HepG2 (cell line): Measurements from ENCODE around the gene SCUBE2. TPM values are rescaled to one million over a fixed set of nuclear protein-coding genes. Genes with fewer than 3 reads are reported as not detected.

ENCODE experiments used
- ATAC-seq: fragments of 200-7000 bp; cut with Tn5 transposase; 3 replicates; pipeline ENCODE4 v1.9.1; 2020; ENCODE audit warnings: mild to moderate bottlenecking, moderate library complexity
- BruUV-seq: library from RNA; stranded (reverse); fragments of 400-500 nt; replicated peaks from 2 replicates; lab custom pipeline; 2021; lab: Mats Ljungman, UMichigan
- CTCF ChIA-PET: fragments of 300-600 bp; formaldehyde crosslinking; extraction: SDS; loops from one replicate; lab custom pipeline; 2021; ENCODE audit warnings: low total read pairs, inconsistent platforms, low intra/inter-chr PET ratio; lab: Yijun Ruan, JAX
- POLR2A ChIA-PET: fragments of 350-600 bp; sonication (Branson Sonifier 250); formaldehyde crosslinking; loops from one replicate; lab custom pipeline; 2020; ENCODE audit warnings: antibody characterized with exemption, inconsistent platforms; lab: Yijun Ruan, JAX
- DNase-seq: peaks from one replicate; pipeline ENCODE4 v3.0.0-alpha.2; 2015; ENCODE audit warnings: low spot score
- FAIRE-seq: peaks from 3 replicates; lab custom pipeline; 2011; peaks lifted over from hg19 to GRCh38; lab: Jason Lieb, UNC
- H2AFZ ChIP-seq: one replicate; pipeline ENCODE4 v1.6.1; 2011; ENCODE audit warnings: low read length, inconsistent platforms
- H3K27ac ChIP-seq: fragments of 300-600 bp; 3 replicates; pipeline ENCODE4 v1.8.0; 2011; ENCODE audit warnings: mixed run types, mild to moderate bottlenecking, mixed read lengths, low read length, inconsistent platforms; ENCODE audit not compliant: insufficient read depth; ENCODE audit errors: extremely low read length
- H3K27me3 ChIP-seq, 2 experiments: fragments of 200-600 bp in 1 of 2; 2 replicates in 1 of 2; 3 replicates in 1 of 2; pipeline versions ENCODE4 v1.6.0 to v1.8.0; 2011; ENCODE audit warnings: low read length in 2 of 2, mild to moderate bottlenecking in 2 of 2, moderate library complexity in 2 of 2, inconsistent platforms in 1 of 2; ENCODE audit not compliant: insufficient read depth in 2 of 2, control insufficient read depth in 1 of 2
- H3K36me3 ChIP-seq, 2 experiments: fragments of 200-600 bp in 1 of 2; replicated peaks in 1 of 2; 2 replicates in 1 of 2; 3 replicates in 1 of 2; pipeline versions ENCODE4 v1.5.1 to v1.8.0; 2011; ENCODE audit warnings: low read length in 2 of 2, inconsistent platforms in 1 of 2; ENCODE audit not compliant: insufficient read depth in 2 of 2, control insufficient read depth in 1 of 2
- H3K4me1 ChIP-seq: 2 replicates; pipeline ENCODE4 v1.5.1; 2012; ENCODE audit warnings: low read length, inconsistent platforms; ENCODE audit not compliant: insufficient read depth
- H3K4me2 ChIP-seq: 2 replicates; pipeline ENCODE4 v1.6.0; 2011; ENCODE audit warnings: low read depth, low read length, inconsistent platforms
- H3K4me3 ChIP-seq, 3 experiments: fragments of 200-600 bp in 1 of 3; sonication (generic), shearing (Covaris generic) in 1 of 3; replicated peaks in 1 of 3; 2 replicates each; pipeline ENCODE4 v1.5.1; 2011 to 2016; ENCODE audit warnings: low read length in 3 of 3, inconsistent platforms in 2 of 3, low read depth in 2 of 3, mild to moderate bottlenecking in 2 of 3, control low read depth in 1 of 3, mixed read lengths in 1 of 3; ENCODE audit not compliant: insufficient read depth in 1 of 3
- H3K79me2 ChIP-seq: one replicate; pipeline ENCODE4 v1.6.1; 2011; ENCODE audit warnings: low read length, inconsistent platforms; ENCODE audit not compliant: insufficient read depth
- H3K9ac ChIP-seq: 2 replicates; pipeline ENCODE4 v1.6.0; 2011; ENCODE audit warnings: mild to moderate bottlenecking, low read depth, low read length, inconsistent platforms; ENCODE audit not compliant: insufficient read depth
- H3K9me3 ChIP-seq: 2 replicates; pipeline ENCODE4 v1.5.1; 2012; ENCODE audit warnings: mild to moderate bottlenecking, low read length
- H4K20me1 ChIP-seq: 2 replicates; pipeline ENCODE4 v1.6.0; 2011; ENCODE audit warnings: inconsistent platforms, mild to moderate bottlenecking, low read length, moderate library complexity; ENCODE audit not compliant: insufficient read depth
- CCDC6 ChIP-seq: sonication (generic); formaldehyde crosslinking; IDR thresholded peaks from 2 replicates; pipeline ENCODE4 v1.8.1; 2022; ENCODE audit warnings: mild to moderate bottlenecking, missing genetic modification reagents, moderate library complexity
- IRX3 ChIP-seq: sonication (generic); formaldehyde crosslinking; IDR thresholded peaks from 2 replicates; pipeline ENCODE4 v1.8.1; 2023; ENCODE audit warnings: mild to moderate bottlenecking, low read depth, missing genetic modification reagents, borderline replicate concordance
- MIER3 ChIP-seq: IDR thresholded peaks from 2 replicates; pipeline ENCODE4 v1.6.1; 2016; ENCODE audit warnings: missing compliant biosample characterization, borderline replicate concordance
- MYNN ChIP-seq: sonication (generic); formaldehyde crosslinking; IDR thresholded peaks from 2 replicates; pipeline ENCODE4 v1.4.0; 2020; ENCODE audit warnings: mild to moderate bottlenecking, low read depth, missing genetic modification reagents
- PAF1 ChIP-seq: IDR thresholded peaks from 2 replicates; pipeline ENCODE4 v1.6.1; 2016; ENCODE audit warnings: missing genetic modification reagents, missing compliant biosample characterization
- PCBP1 ChIP-seq: fragments of 200-400 bp; formaldehyde crosslinking; IDR thresholded peaks from 2 replicates; pipeline ENCODE4 v1.6.1; 2017; ENCODE audit warnings: mild to moderate bottlenecking, low read depth, low read length, borderline replicate concordance
- POLR2G ChIP-seq: fragments of 200-400 bp; formaldehyde crosslinking; IDR thresholded peaks from 2 replicates; pipeline ENCODE4 v1.6.1; 2018; ENCODE audit warnings: mild to moderate bottlenecking, low read depth, low read length, moderate library complexity
- PTBP1 ChIP-seq: fragments of 200-400 bp; formaldehyde crosslinking; IDR thresholded peaks from 2 replicates; pipeline ENCODE4 v1.6.1; 2018; ENCODE audit warnings: low read length, low read depth; ENCODE audit not compliant: poor library complexity, severe bottlenecking
- RFXAP ChIP-seq: sonication (generic); formaldehyde crosslinking; IDR thresholded peaks from 2 replicates; pipeline ENCODE4 v1.4.0; 2020; ENCODE audit warnings: missing genetic modification reagents, borderline replicate concordance
- SIX4 ChIP-seq: sonication (generic); formaldehyde crosslinking; IDR thresholded peaks from 2 replicates; pipeline ENCODE4 v1.4.0; 2020; ENCODE audit warnings: missing genetic modification reagents
- SMAD3 ChIP-seq: sonication (generic); formaldehyde crosslinking; IDR thresholded peaks from 2 replicates; pipeline ENCODE4 v1.4.0; 2020; ENCODE audit warnings: missing genetic modification reagents
- STAG1 ChIP-seq: sonication (generic); formaldehyde crosslinking; IDR thresholded peaks from 2 replicates; pipeline ENCODE4 v1.4.0; 2020; ENCODE audit warnings: missing genetic modification reagents
- THRA ChIP-seq: sonication (generic); formaldehyde crosslinking; IDR thresholded peaks from 2 replicates; pipeline ENCODE4 v1.4.0; 2020; ENCODE audit warnings: missing genetic modification reagents, borderline replicate concordance
- ZMYM4 ChIP-seq: sonication (generic); formaldehyde crosslinking; IDR thresholded peaks from 2 replicates; pipeline ENCODE4 v1.8.1; 2023; ENCODE audit warnings: mild to moderate bottlenecking, missing genetic modification reagents
- ZNF281 ChIP-seq: sonication (generic); formaldehyde crosslinking; IDR thresholded peaks from 2 replicates; pipeline ENCODE4 v1.4.0; 2020; ENCODE audit warnings: missing genetic modification reagents, borderline replicate concordance
- ZNF350 ChIP-seq: sonication (generic); formaldehyde crosslinking; IDR thresholded peaks from 2 replicates; pipeline ENCODE4 v1.4.0; 2020; ENCODE audit warnings: mild to moderate bottlenecking, low read depth, missing genetic modification reagents, borderline replicate concordance
- ZSCAN9 ChIP-seq: IDR thresholded peaks from 2 replicates; pipeline ENCODE4 v1.6.1; 2016; ENCODE audit warnings: borderline replicate concordance
- WGBS: methylation state at CpG from one replicate; pipeline ENCODE4 v1.1.6; 2017; ENCODE audit warnings: low lambda C conversion rate; 5-methylcytosine and 5-hydroxymethylcytosine counted together
- in situ Hi-C: cut with HindIII; loops from 2 replicates; pipeline ENCODE4 v1.10.0; 2017; ENCODE audit warnings: low pct_unique_long_range_greater_than_20kb; ENCODE audit not compliant: extremely low pct_ligation_motif_present
- intact Hi-C: fragments of 100-400 bp; cut with micrococcal nuclease; formaldehyde crosslinking; loops from one replicate; pipeline ENCODE4 v1.10.0; 2022; ENCODE audit not compliant: unreplicated experiment
- polyA plus RNA-seq, 8 experiments: library from polyadenylated mRNA; depleted of rRNA in 3 of 8; stranded (reverse) in 7 of 8; unstranded in 1 of 8; fragments of >200 nt; fragmentation: Illumina TruSeq in 4 of 8; extraction: Trizol in 4 of 8; gene quantifications; 2 replicates each; pipeline versions ENCODE4 v1.2.1 to v1.2.3, GENCODE V29; 2011 to 2016; ENCODE audit warnings: low read depth in 4 of 8, missing spikeins in 1 of 8, mixed read lengths in 1 of 8; ENCODE audit not compliant: insufficient read depth in 1 of 8
- total RNA-seq, 5 experiments: library from RNA; depleted of rRNA; stranded (reverse); fragments of >200 nt; fragmentation: Illumina TruSeq; extraction: Trizol; gene quantifications; 2 replicates each; pipeline ENCODE4 v1.2.3, GENCODE V29; 2016; ENCODE audit warnings: low read depth in 1 of 5

The SCUBE2 gene
- total and polyA plus RNA-seq, 2 of the 13 experiments (the other 11 are each of a cell fraction or from before 2014, with no cell fraction given): 0.09 TPM; not detected in 1

GRCh38 chr11:9092072-9092471 is 673 bp upstream of the SCUBE2 start (continued):
- TF ChIP-seq SIX4 (CRISPR knock-in tag): no peak

- H2AFZ ChIP-seq: no peak overlapping the region
- no peak overlapping the region for H3K4me2 ChIP-seq
- no peaks in the 10 kb centered on the region for H3K36me3 ChIP-seq
- ATAC-seq: no peak
- BruUV-seq: no TSS peak
- WGBS: 81% methylated on average over 10 of the region's 20 CpGs
- H3K4me1 ChIP-seq: peaks cover 12% of the 10 kb centered on the region
- DNase-seq: no peak
- H3K9me3 ChIP-seq: no peaks in the 10 kb centered on the region
- intact Hi-C loops: loop anchor here (10.0 kb wide), 1 partner anchor 76 kb away; no protein-coding TSS in a partner anchor
- TF ChIP-seq RFXAP (CRISPR knock-in tag): no peak
- no peak for TF ChIP-seq CCDC6
- no peak for TF ChIP-seq ZNF281
- TF ChIP-seq PCBP1: no peak
- TF ChIP-seq ZNF350 (CRISPR knock-in tag): no peak
- no peak for TF ChIP-seq SMAD3 (CRISPR knock-in tag)
- no peak for TF ChIP-seq PAF1
- TF ChIP-seq STAG1 (CRISPR knock-in tag): no peak
- no peak for TF ChIP-seq MYNN (CRISPR knock-in tag)
- TF ChIP-seq ZMYM4 (CRISPR knock-in tag): no peak
- TF ChIP-seq ZSCAN9 (CRISPR knock-in tag): no peak
- TF ChIP-seq IRX3 (CRISPR knock-in tag): no peak
- TF ChIP-seq MIER3: no peak
- no peak for TF ChIP-seq POLR2G
- no peak for TF ChIP-seq PTBP1
- TF ChIP-seq THRA (CRISPR knock-in tag): no peak
- H3K79me2 ChIP-seq: no peaks in the 10 kb centered on the region
- ChIA-PET CTCF (no interaction called here), POLR2A (no interaction called here)
- no peaks in the 10 kb centered on the region for H4K20me1 ChIP-seq
- no peak overlapping the region for H3K27ac ChIP-seq
- in situ Hi-C loops: no loop called here
- no peak for FAIRE-seq
- H3K9ac ChIP-seq: no peak overlapping the region
- H3K4me3 ChIP-seq: no peak overlapping the region
- H3K27me3 ChIP-seq: peaks cover 1 to 56% of the 10 kb centered on the region in 2 experiments
Observed at GRCh38 chr11:9090488-9091043, 833 bp downstream of the SCUBE2 start.
